Neutrophil (primary cell): Measurements from ENCODE around the gene TRIP10.
"Not testable (repeated sequence)": the region's sequence is repeated elsewhere in the genome, so short reads cannot be mapped to it uniquely, and the experiment has no call there.

Experiments
- H3K27ac ChIP-seq: fragments of 200-600 bp; sonication (generic); 2 replicates; pipeline ENCODE4 v1.5.1; 2016; ENCODE audit warnings: mild to moderate bottlenecking, moderate library complexity
- H3K27me3 ChIP-seq: fragments of 200-600 bp; sonication (generic); 2 replicates; pipeline ENCODE4 v1.6.0; 2016; ENCODE audit warnings: mild to moderate bottlenecking
- H3K36me3 ChIP-seq: fragments of 200-600 bp; sonication (generic); 2 replicates; pipeline ENCODE4 v1.5.1; 2017
- H3K4me1 ChIP-seq, 2 experiments: fragments of 200-600 bp in 1 of 2; sonication (generic) in 1 of 2; 1 replicate in 1 of 2; 2 replicates in 1 of 2; pipeline versions ENCODE4 v1.5.1 to v1.6.1; 2013 to 2016; ENCODE audit warnings: low read depth in 1 of 2, low read length in 1 of 2, mild to moderate bottlenecking in 1 of 2, moderate library complexity in 1 of 2; ENCODE audit not compliant: control insufficient read depth in 1 of 2, insufficient read depth in 1 of 2
- H3K4me3 ChIP-seq, 2 experiments: fragments of 200-600 bp in 1 of 2; sonication (generic) in 1 of 2; 1 replicate in 1 of 2; 2 replicates in 1 of 2; pipeline ENCODE4 v1.5.1; 2013 to 2016; ENCODE audit warnings: low read depth in 1 of 2, low read length in 1 of 2, mild to moderate bottlenecking in 1 of 2, moderate library complexity in 1 of 2
- H3K9me3 ChIP-seq: fragments of 200-600 bp; sonication (generic); 2 replicates; pipeline ENCODE4 v1.5.1; 2016
- CTCF ChIP-seq: fragments of 200-600 bp; sonication (generic); IDR thresholded peaks from 2 replicates; pipeline ENCODE4 v1.5.1; 2016; ENCODE audit warnings: antibody characterized with exemption

The TRIP10 gene

GRCh38 chr19:6761053-6761676 lies 21.7 kb downstream of the TRIP10 start:
- no peaks in the 10 kb centered on the region for H3K9me3 ChIP-seq
- no peak overlapping the region for H3K4me3 ChIP-seq
- TF ChIP-seq CTCF, result no peak
- no peaks in the 10 kb centered on the region for H3K36me3 ChIP-seq
- peaks cover 7 to 11% of the 10 kb centered on the region in 2 experiments for H3K4me1 ChIP-seq
- H3K27me3 ChIP-seq, result no peaks in the 10 kb centered on the region
- H3K27ac ChIP-seq, result no peak overlapping the region

GRCh38 chr19:6762253-6762797 lies 22.8 kb downstream of the TRIP10 start:
- H3K27me3 ChIP-seq, H3K27ac ChIP-seq, H3K36me3 ChIP-seq: not testable (repeated sequence)

GRCh38 chr19:6765738-6766356 lies 26.4 kb downstream of the TRIP10 start:
- TF ChIP-seq CTCF, result no peak
- peak overlapping the region; percentile 91 for H3K27ac ChIP-seq
- H3K4me1 ChIP-seq, result peaks cover 46 to 50% of the 10 kb centered on the region in 2 experiments
- H3K9me3 ChIP-seq, result no peaks in the 10 kb centered on the region
- peak overlapping the region in 1 of 2 experiments; percentile 73 for H3K4me3 ChIP-seq
- H3K36me3 ChIP-seq, result no peaks in the 10 kb centered on the region
- no peaks in the 10 kb centered on the region for H3K27me3 ChIP-seq

More at GRCh38 chr19:6762253-6762797, 22.8 kb downstream of the TRIP10 start:
- H3K4me3 ChIP-seq, H3K9me3 ChIP-seq: not testable (repeated sequence)
- H3K4me1 ChIP-seq, result peaks cover 19 to 23% of the 10 kb centered on the region in 2 experiments

GRCh38 chr19:6766357-6767080 lies 27.0 kb downstream of the TRIP10 start:
- Histone ChIP-seq H3K27me3 (no peaks in the 10 kb centered on the region), H3K4me1 (peaks cover 51 to 55% of the 10 kb centered on the region in 2 experiments), H3K9me3 (no peaks in the 10 kb centered on the region), H3K27ac (peak overlapping the region; percentile 91), H3K4me3 (peak overlapping the region; percentile 71 to 73), H3K36me3 (no peaks in the 10 kb centered on the region)
- no peak for TF ChIP-seq CTCF

GRCh38 chr19:6767081-6767356 lies 27.5 kb downstream of the TRIP10 start:
- Histone ChIP-seq H3K27ac (peak overlapping the region; percentile 91), H3K4me3 (peak overlapping the region; percentile 71 to 73), H3K36me3 (no peaks in the 10 kb centered on the region), H3K9me3 (no peaks in the 10 kb centered on the region), H3K27me3 (no peaks in the 10 kb centered on the region), H3K4me1 (peaks cover 55 to 60% of the 10 kb centered on the region in 2 experiments)
- no peak for TF ChIP-seq CTCF
